ENCODE measurements around the gene XYLT2. TPM values are rescaled to one million over a fixed set of nuclear protein-coding genes. Genes with fewer than 3 reads are reported as not detected.
A peak's percentile ranks its signal among the peaks of the same experiment; 100 is the strongest.

Gene XYLT2
- polyA plus RNA-seq, 2 of the 4 experiments (the other 2 are of a cell fraction), result 9.7 to 15.8 TPM

- no peak overlapping the region for H3K4me2 ChIP-seq
- FAIRE-seq, result no peak
- H3K4me1 ChIP-seq, result no peaks in the 10 kb centered on the region
- WGBS (ENCODE audit: missing lambda C conversion rate), result 79% methylated on average over 11 of the region's 11 CpGs
- ATAC-seq, result no peak
- H3K4me3 ChIP-seq, result no peak overlapping the region
- ChIA-PET POLR2A (interaction anchor here (1.0 kb wide), 1 partner anchor 16 kb away, joined by 3 read pairs; the partner anchor contains the start of gene XYLT2), CTCF (interaction anchor here (0.7 to 4.6 kb wide), 12 partner anchors 8 to 129 kb away, joined by 3 to 15 read pairs (median 3); partner anchors contain the start of gene COL1A1)
- no peak for DNase-seq (ENCODE audit: low read depth in 1 of 2, low spot score in 1 of 2)
- no peaks in the 10 kb centered on the region for H3K9me3 ChIP-seq
- TF ChIP-seq HES2 (IDR thresholded peaks at IDR 0.05) (no peak), PHF8 (IDR thresholded peaks at IDR 0.05; ENCODE audit: borderline replicate concordance, low read depth) (no peak), EHMT2 (IDR thresholded peaks at IDR 0.05; ENCODE audit: low read depth) (no peak), E2F6 (IDR thresholded peaks at IDR 0.05; ENCODE audit: borderline replicate concordance, low read depth) (no peak), SREBF2 (IDR thresholded peaks at IDR 0.05) (no peak), EHF (CRISPR knock-in tag; IDR thresholded peaks at IDR 0.05) (no peak), ESRRA (IDR thresholded peaks at IDR 0.05; ENCODE audit: borderline replicate concordance, low read length) (no peak), NFE2L2 (conservative IDR thresholded peaks at IDR 0.05; ENCODE audit: low read length) (no peak), HMGXB4 (CRISPR knock-in tag; IDR thresholded peaks at IDR 0.05; ENCODE audit: borderline replicate concordance) (no peak), NR3C1 (IDR thresholded peaks at IDR 0.05) (no peak), RFX5 (IDR thresholded peaks at IDR 0.05) (no peak), TFCP2L1 (CRISPR knock-in tag; IDR thresholded peaks at IDR 0.05) (no peak), ZFP36 (IDR thresholded peaks at IDR 0.05; ENCODE audit: borderline replicate concordance, partially characterized antibody) (no peak), CHD4 (IDR thresholded peaks at IDR 0.05; ENCODE audit: borderline replicate concordance) (no peak), BHLHE40 (IDR thresholded peaks at IDR 0.05; ENCODE audit: low read depth, low read length) (no peak), FOSB (CRISPR knock-in tag; IDR thresholded peaks at IDR 0.05) (no peak)
- TF ChIP-seq, protein P1, sequence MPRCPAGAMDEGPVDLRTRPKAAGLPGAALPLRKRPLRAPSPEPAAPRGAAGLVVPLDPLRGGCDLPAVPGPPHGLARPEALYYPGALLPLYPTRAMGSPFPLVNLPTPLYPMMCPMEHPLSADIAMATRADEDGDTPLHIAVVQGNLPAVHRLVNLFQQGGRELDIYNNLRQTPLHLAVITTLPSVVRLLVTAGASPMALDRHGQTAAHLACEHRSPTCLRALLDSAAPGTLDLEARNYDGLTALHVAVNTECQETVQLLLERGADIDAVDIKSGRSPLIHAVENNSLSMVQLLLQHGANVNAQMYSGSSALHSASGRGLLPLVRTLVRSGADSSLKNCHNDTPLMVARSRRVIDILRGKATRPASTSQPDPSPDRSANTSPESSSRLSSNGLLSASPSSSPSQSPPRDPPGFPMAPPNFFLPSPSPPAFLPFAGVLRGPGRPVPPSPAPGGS (IDR thresholded peaks at IDR 0.05), result no peak
- no peak overlapping the region for H3K27ac ChIP-seq
Observed at GRCh38 chr17:50330151-50330775, 15.7 kb upstream of the XYLT2 start.

DNA sequence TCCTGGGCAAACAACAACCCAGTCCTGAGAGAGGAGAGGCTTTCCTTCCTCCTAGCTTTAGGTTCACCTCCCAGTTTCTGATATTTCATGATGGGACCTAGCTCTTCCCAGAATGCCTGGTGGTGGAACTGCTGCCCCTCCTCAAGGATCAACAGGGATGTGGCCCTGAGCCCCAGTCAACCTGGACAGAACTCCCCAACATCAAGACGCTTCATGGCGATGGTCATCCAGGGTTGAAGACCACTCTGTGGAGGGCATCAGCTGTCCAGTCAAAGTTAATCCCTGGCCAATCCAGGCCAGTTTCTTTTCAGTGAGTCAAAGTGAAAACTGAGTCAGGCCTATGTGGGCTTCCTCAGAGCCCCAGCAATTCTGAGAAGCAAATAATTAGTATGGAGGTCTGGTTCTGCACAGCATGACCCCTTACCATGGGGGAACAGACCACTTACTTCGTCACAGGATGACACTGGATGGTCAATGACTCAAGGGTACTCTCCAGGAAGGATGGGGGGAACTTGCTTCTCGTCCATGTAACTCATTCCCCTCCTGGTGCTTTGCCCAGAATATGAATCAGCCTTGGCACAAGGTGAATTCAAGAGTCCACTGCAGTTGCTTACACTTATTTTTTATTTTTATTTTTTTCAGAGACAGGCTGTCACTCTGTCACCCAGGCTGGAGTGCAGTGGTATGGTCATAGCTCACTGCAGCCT, 14.7 kb upstream of the XYLT2 start:
- ChIA-PET CTCF (interaction anchor here (0.7 to 4.6 kb wide), 11 partner anchors 9 to 131 kb away, joined by 3 to 15 read pairs (median 3); no protein-coding TSS in a partner anchor), POLR2A (interaction anchor here (1.0 kb wide), 1 partner anchor 15 kb away, joined by 3 read pairs; the partner anchor contains the start of gene XYLT2)
- Histone ChIP-seq H3K4me3 (no peak overlapping the region), H3K27ac (no peak overlapping the region), H3K9me3 (no peaks in the 10 kb centered on the region), H3K4me1 (no peaks in the 10 kb centered on the region), H3K4me2 (no peak overlapping the region)
- DNase-seq (ENCODE audit: low read depth in 1 of 2, low spot score in 1 of 2) (no peak), ATAC-seq (peak in 1 of 2 experiments; percentile 37; a peak in 1 of 6 replicates), FAIRE-seq (no peak)
- 34% methylated on average over 4 of the region's 4 CpGs for WGBS (ENCODE audit: missing lambda C conversion rate)
- TF ChIP-seq HOXB5 (CRISPR knock-in tag; IDR thresholded peaks at IDR 0.05), result no peak
- no peak for TF ChIP-seq HMGXB4 (CRISPR knock-in tag; IDR thresholded peaks at IDR 0.05; ENCODE audit: borderline replicate concordance)
- no peak for TF ChIP-seq EP300 (IDR thresholded peaks at IDR 0.05)
- no peak for TF ChIP-seq E2F6 (IDR thresholded peaks at IDR 0.05; ENCODE audit: borderline replicate concordance, low read depth)
